GM12878 (cell line): Measurements from ENCODE around the gene SCGB3A2. TPM values are rescaled to one million over a fixed set of nuclear protein-coding genes. Genes with fewer than 3 reads are reported as not detected.

Source experiments
- ATAC-seq: fragments of 200-7000 bp; cut with Tn5 transposase; 3 replicates; pipeline ENCODE4 v1.9.1; 2020; ENCODE audit warnings: mild to moderate bottlenecking, moderate library complexity
- BruUV-seq: library from RNA; stranded (reverse); fragments of 400-500 nt; replicated peaks from 2 replicates; lab custom pipeline; 2021; lab: Mats Ljungman, UMichigan
- CTCF ChIA-PET: fragments of 300-600 bp; sonication (Branson Sonifier 250); formaldehyde crosslinking; extraction: SDS; loops from one replicate; lab custom pipeline; 2021; ENCODE audit warnings: inconsistent platforms; lab: Yijun Ruan, JAX
- POLR2A ChIA-PET: fragments of 350-600 bp; formaldehyde crosslinking; extraction: SDS; loops from one replicate; lab custom pipeline; 2021; ENCODE audit warnings: inconsistent platforms; lab: Charles Lee
- RAD21 ChIA-PET: fragments of 300-600 bp; sonication (Branson Sonifier 250); formaldehyde crosslinking; loops from one replicate; lab custom pipeline; 2023; ENCODE audit warnings: antibody characterized with exemption; ENCODE audit not compliant: unreplicated experiment; lab: Charles Lee
- SMC1A ChIA-PET: fragments of 300-600 bp; sonication (Branson Sonifier 250); formaldehyde crosslinking; loops from one replicate; lab custom pipeline; 2023; ENCODE audit not compliant: unreplicated experiment, uncharacterized antibody; lab: Charles Lee
- DNase-seq: peaks from one replicate; pipeline ENCODE4 v3.0.0-alpha.2; 2011; ENCODE audit warnings: low read depth, low spot score
- FAIRE-seq: peaks from 3 replicates; lab custom pipeline; 2011; peaks lifted over from hg19 to GRCh38; lab: Jason Lieb, UNC
- H2AFZ ChIP-seq: 2 replicates; pipeline ENCODE4 v1.6.0; 2011; ENCODE audit warnings: low read depth, low read length, control low read depth; ENCODE audit not compliant: control insufficient read depth
- H3K27ac ChIP-seq: 2 replicates; pipeline ENCODE4 v1.5.1; 2011; ENCODE audit warnings: control low read depth; ENCODE audit not compliant: control insufficient read depth, insufficient read depth
- H3K27me3 ChIP-seq, 2 experiments: replicated peaks in 1 of 2; 2 replicates each; pipeline versions ENCODE4 v1.6.0 to v1.6.1; 2011; ENCODE audit warnings: low read length in 1 of 2; ENCODE audit not compliant: control insufficient read depth in 2 of 2, insufficient read depth in 2 of 2
- H3K36me3 ChIP-seq, 2 experiments: 2 replicates each; pipeline ENCODE4 v1.5.1; 2011; ENCODE audit warnings: low read length in 1 of 2; ENCODE audit not compliant: control insufficient read depth in 2 of 2, insufficient read depth in 2 of 2
- H3K4me1 ChIP-seq: 2 replicates; pipeline ENCODE4 v1.6.1; 2011; ENCODE audit warnings: mild to moderate bottlenecking, low read length, moderate library complexity, mixed read lengths; ENCODE audit not compliant: control insufficient read depth, insufficient read depth
- H3K4me2 ChIP-seq: 2 replicates; pipeline ENCODE4 v1.6.0; 2011; ENCODE audit warnings: control low read depth; ENCODE audit not compliant: control insufficient read depth, insufficient read depth
- H3K4me3 ChIP-seq: fragments of 200-600 bp; sonication (generic); 2 replicates; pipeline ENCODE4 v1.5.1; 2016
- H3K79me2 ChIP-seq: 2 replicates; pipeline ENCODE4 v1.6.0; 2011; ENCODE audit warnings: low read length; ENCODE audit not compliant: control insufficient read depth, insufficient read depth
- H3K9ac ChIP-seq: 2 replicates; pipeline ENCODE4 v1.8.0; 2011; ENCODE audit warnings: low read length, control low read depth, mixed read lengths; ENCODE audit not compliant: control insufficient read depth, insufficient read depth
- H3K9me3 ChIP-seq: replicated peaks from 3 replicates; pipeline ENCODE4 v1.5.1; 2011; ENCODE audit warnings: mild to moderate bottlenecking, low read length; ENCODE audit not compliant: control insufficient read depth, insufficient read depth
- H4K20me1 ChIP-seq: 2 replicates; pipeline ENCODE4 v1.6.0; 2011; ENCODE audit not compliant: control insufficient read depth, insufficient read depth
- CEBPB ChIP-seq, 2 experiments: fragments of 150-350 bp in 1 of 2; IDR thresholded peaks; 2 replicates each; pipeline ENCODE4 v1.6.1; 2012 to 2014; ENCODE audit warnings: low read depth in 2 of 2, low read length in 2 of 2, borderline replicate concordance in 1 of 2, inconsistent platforms in 1 of 2
- CREB1 ChIP-seq: IDR thresholded peaks from 2 replicates; pipeline ENCODE4 v1.6.1; 2012; ENCODE audit warnings: low read depth, mild to moderate bottlenecking, inconsistent platforms
- CREM ChIP-seq: IDR thresholded peaks from 2 replicates; pipeline ENCODE4 v1.6.1; 2014; ENCODE audit warnings: antibody characterized with exemption, low read depth
- DPF2 ChIP-seq: fragments of 450-650 bp; IDR thresholded peaks from 2 replicates; pipeline ENCODE4 v1.6.1; 2017; ENCODE audit warnings: mild to moderate bottlenecking
- GATAD2B ChIP-seq: fragments of 450-650 bp; conservative IDR thresholded peaks from 2 replicates; pipeline ENCODE4 v1.6.1; 2017; ENCODE audit warnings: low read depth, mild to moderate bottlenecking, moderate library complexity
- HDAC2 ChIP-seq: fragments of 200-600 bp; sonication (generic); IDR thresholded peaks from 2 replicates; pipeline ENCODE4 v1.6.1; 2017
- IKZF1 ChIP-seq: fragments of 450-650 bp; conservative IDR thresholded peaks from 2 replicates; pipeline ENCODE4 v1.6.1; 2017; ENCODE audit warnings: antibody characterized with exemption, mild to moderate bottlenecking
- IKZF2 ChIP-seq, 2 experiments: fragments of 450-650 bp; IDR thresholded peaks; 2 replicates each; pipeline ENCODE4 v1.6.1; 2017; ENCODE audit warnings: mild to moderate bottlenecking in 2 of 2, moderate library complexity in 2 of 2
- MTA2 ChIP-seq: fragments of 450-650 bp; IDR thresholded peaks from 2 replicates; pipeline ENCODE4 v1.6.1; 2016; ENCODE audit warnings: low read depth, mild to moderate bottlenecking, moderate library complexity
- MTA3 ChIP-seq: IDR thresholded peaks from 2 replicates; pipeline ENCODE4 v1.6.1; 2012; ENCODE audit warnings: low read length, inconsistent platforms, borderline replicate concordance
- NBN ChIP-seq: fragments of 450-650 bp; IDR thresholded peaks from 2 replicates; pipeline ENCODE4 v1.6.1; 2016
- NFYB ChIP-seq: IDR thresholded peaks from 2 replicates; pipeline ENCODE4 v1.6.1; 2011; ENCODE audit warnings: low read depth, mild to moderate bottlenecking, low read length, improper control_type of control experiment, moderate library complexity; ENCODE audit not compliant: insufficient read depth
- NR2F1 ChIP-seq: fragments of 450-650 bp; conservative IDR thresholded peaks from 2 replicates; pipeline ENCODE4 v1.6.1; 2017; ENCODE audit warnings: mild to moderate bottlenecking
- PAX5 ChIP-seq: IDR thresholded peaks from 2 replicates; pipeline ENCODE4 v1.6.1; 2011; ENCODE audit warnings: low read depth, low read length, borderline replicate concordance
- POLR2A ChIP-seq: IDR thresholded peaks from 2 replicates; pipeline ENCODE4 v1.6.1; 2011; ENCODE audit warnings: low read depth, mild to moderate bottlenecking, low read length
- ZNF384 ChIP-seq: IDR thresholded peaks from 2 replicates; pipeline ENCODE4 v1.6.1; 2012; ENCODE audit warnings: low read depth, mild to moderate bottlenecking, low read length, improper control_type of control experiment, borderline replicate concordance
- WGBS: methylation state at CpG from one replicate; pipeline ENCODE4 v1.1.6; 2016; ENCODE audit warnings: low lambda C conversion rate; ENCODE audit not compliant: insufficient replicate concordance, insufficient coverage; ENCODE audit errors: missing lambda C conversion rate; 5-methylcytosine and 5-hydroxymethylcytosine counted together
- in situ Hi-C: fragments of 300-500 bp; cut with MboI; formaldehyde crosslinking; loops from 9 replicates; pipeline ENCODE4 v1.14.3; 2018; ENCODE audit warnings: mixed read lengths
- intact Hi-C: fragments of 100-400 bp; cut with micrococcal nuclease; formaldehyde crosslinking; loops from one replicate; pipeline ENCODE4 v1.14.2; 2022; ENCODE audit not compliant: unreplicated experiment
- polyA plus RNA-seq, 11 experiments: library from polyadenylated mRNA; depleted of rRNA in 4 of 11; unstranded in 6 of 11; stranded (reverse) in 5 of 11; fragments of >200 nt; fragmentation: Nextera tagmentation in 4 of 11; fragmentation: Illumina TruSeq in 1 of 11; extraction: Ambion mirVana in 4 of 11; extraction: Trizol in 1 of 11; gene quantifications; 1 replicate in 1 of 11; 2 replicates in 10 of 11; pipeline versions ENCODE4 v1.2.1 to v1.2.3, GENCODE V29; 2011 to 2016; ENCODE audit warnings: inconsistent platforms in 2 of 11, missing spikeins in 2 of 11, low read depth in 1 of 11
- total RNA-seq, 4 experiments: library from RNA; depleted of rRNA in 3 of 4; stranded (reverse); fragments of >200 nt in 3 of 4; fragmentation: Illumina TruSeq in 1 of 4; extraction: Trizol in 1 of 4; gene quantifications; 2 replicates each; pipeline versions ENCODE4 v1.2.1 to v1.2.3, GENCODE V29; 2013 to 2021
- TF ChIP-seq, protein P1 (sequence below): fragments of 450-650 bp; IDR thresholded peaks from 2 replicates; pipeline ENCODE4 v1.6.1; 2017; ENCODE audit warnings: mild to moderate bottlenecking, moderate library complexity
- TF ChIP-seq, protein P2 (sequence below): fragments of 450-650 bp; IDR thresholded peaks from 2 replicates; pipeline ENCODE4 v1.6.1; 2018; ENCODE audit warnings: borderline replicate concordance, mild to moderate bottlenecking; ENCODE audit not compliant: partially characterized antibody
- TF ChIP-seq, protein P3 (sequence below): fragments of 450-650 bp; IDR thresholded peaks from 2 replicates; pipeline ENCODE4 v1.6.1; 2017; ENCODE audit warnings: borderline replicate concordance

Gene SCGB3A2
- total and polyA plus RNA-seq, 10 of the 15 experiments (the other 5 are each of a cell fraction or from before 2014, with no cell fraction given), result 0.24 TPM; not detected in 9

DNA sequence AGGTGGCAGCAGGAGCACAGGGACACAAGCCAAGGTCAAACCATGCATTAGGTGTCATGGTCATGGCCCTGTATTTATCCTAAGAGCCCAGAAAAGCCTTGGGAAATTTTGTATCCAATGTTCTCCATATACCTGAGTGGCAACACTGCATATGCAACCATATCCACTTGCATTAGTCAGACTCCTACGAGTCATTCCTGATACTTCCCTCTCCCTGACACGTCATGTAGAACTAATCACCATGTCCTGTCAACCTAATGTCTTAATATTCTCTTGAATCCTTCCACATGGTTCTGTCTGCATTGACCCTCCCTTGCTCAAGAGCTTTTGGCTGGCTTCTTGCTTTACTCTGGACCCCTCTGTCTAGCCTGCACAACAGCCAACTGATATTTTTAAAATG is 9.4 kb downstream of the SCGB3A2 start:
- ATAC-seq (no peak), FAIRE-seq (no peak), DNase-seq (no peak)
- Histone ChIP-seq H3K9ac (no peak overlapping the region), H4K20me1 (no peaks in the 10 kb centered on the region), H3K4me3 (no peak overlapping the region), H3K36me3 (no peaks in the 10 kb centered on the region), H3K9me3 (no peaks in the 10 kb centered on the region), H3K4me2 (no peak overlapping the region), H2AFZ (no peak overlapping the region), H3K27ac (no peak overlapping the region), H3K27me3 (no peaks in the 10 kb centered on the region), H3K4me1 (no peaks in the 10 kb centered on the region), H3K79me2 (no peaks in the 10 kb centered on the region)
- WGBS, result 0% methylated on average over 2 of the region's 2 CpGs
- RAD21 ChIA-PET, result no interaction called here
- POLR2A ChIA-PET, result no interaction called here
- no TSS peak for BruUV-seq
- intact Hi-C loops, result loop anchor here (2.0 to 5.0 kb wide), 2 partner anchors 47 to 469 kb away; no protein-coding TSS in a partner anchor
- CTCF ChIA-PET, result interaction anchor here (1.2 kb wide), 2 partner anchors 24 to 44 kb away, joined by 3 to 4 read pairs; no protein-coding TSS in a partner anchor
- TF ChIP-seq, protein P1, sequence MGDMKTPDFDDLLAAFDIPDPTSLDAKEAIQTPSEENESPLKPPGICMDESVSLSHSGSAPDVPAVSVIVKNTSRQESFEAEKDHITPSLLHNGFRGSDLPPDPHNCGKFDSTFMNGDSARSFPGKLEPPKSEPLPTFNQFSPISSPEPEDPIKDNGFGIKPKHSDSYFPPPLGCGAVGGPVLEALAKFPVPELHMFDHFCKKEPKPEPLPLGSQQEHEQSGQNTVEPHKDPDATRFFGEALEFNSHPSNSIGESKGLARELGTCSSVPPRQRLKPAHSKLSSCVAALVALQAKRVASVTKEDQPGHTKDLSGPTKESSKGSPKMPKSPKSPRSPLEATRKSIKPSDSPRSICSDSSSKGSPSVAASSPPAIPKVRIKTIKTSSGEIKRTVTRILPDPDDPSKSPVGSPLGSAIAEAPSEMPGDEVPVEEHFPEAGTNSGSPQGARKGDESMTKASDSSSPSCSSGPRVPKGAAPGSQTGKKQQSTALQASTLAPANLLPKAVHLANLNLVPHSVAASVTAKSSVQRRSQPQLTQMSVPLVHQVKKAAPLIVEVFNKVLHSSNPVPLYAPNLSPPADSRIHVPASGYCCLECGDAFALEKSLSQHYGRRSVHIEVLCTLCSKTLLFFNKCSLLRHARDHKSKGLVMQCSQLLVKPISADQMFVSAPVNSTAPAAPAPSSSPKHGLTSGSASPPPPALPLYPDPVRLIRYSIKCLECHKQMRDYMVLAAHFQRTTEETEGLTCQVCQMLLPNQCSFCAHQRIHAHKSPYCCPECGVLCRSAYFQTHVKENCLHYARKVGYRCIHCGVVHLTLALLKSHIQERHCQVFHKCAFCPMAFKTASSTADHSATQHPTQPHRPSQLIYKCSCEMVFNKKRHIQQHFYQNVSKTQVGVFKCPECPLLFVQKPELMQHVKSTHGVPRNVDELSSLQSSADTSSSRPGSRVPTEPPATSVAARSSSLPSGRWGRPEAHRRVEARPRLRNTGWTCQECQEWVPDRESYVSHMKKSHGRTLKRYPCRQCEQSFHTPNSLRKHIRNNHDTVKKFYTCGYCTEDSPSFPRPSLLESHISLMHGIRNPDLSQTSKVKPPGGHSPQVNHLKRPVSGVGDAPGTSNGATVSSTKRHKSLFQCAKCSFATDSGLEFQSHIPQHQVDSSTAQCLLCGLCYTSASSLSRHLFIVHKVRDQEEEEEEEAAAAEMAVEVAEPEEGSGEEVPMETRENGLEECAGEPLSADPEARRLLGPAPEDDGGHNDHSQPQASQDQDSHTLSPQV, result no peak
- TF ChIP-seq CREB1, result no peak
- no peak for TF ChIP-seq IKZF2 (IDR thresholded peaks at IDR 0.05)
- TF ChIP-seq POLR2A, result no peak
- TF ChIP-seq NR2F1, result no peak
- TF ChIP-seq, protein P2, sequence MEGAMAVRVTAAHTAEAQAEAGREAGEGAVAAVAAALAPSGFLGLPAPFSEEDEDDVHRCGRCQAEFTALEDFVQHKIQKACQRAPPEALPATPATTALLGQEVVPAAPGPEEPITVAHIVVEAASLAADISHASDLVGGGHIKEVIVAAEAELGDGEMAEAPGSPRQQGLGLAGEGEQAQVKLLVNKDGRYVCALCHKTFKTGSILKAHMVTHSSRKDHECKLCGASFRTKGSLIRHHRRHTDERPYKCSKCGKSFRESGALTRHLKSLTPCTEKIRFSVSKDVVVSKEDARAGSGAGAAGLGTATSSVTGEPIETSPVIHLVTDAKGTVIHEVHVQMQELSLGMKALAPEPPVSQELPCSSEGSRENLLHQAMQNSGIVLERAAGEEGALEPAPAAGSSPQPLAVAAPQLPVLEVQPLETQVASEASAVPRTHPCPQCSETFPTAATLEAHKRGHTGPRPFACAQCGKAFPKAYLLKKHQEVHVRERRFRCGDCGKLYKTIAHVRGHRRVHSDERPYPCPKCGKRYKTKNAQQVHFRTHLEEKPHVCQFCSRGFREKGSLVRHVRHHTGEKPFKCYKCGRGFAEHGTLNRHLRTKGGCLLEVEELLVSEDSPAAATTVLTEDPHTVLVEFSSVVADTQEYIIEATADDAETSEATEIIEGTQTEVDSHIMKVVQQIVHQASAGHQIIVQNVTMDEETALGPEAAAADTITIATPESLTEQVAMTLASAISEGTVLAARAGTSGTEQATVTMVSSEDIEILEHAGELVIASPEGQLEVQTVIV, result no peak
- no peak for TF ChIP-seq ZNF384
- no peak for TF ChIP-seq HDAC2
- TF ChIP-seq NFYB, result no peak
- TF ChIP-seq CREM, result no peak
- no peak for TF ChIP-seq MTA2
- TF ChIP-seq NBN, result no peak
- TF ChIP-seq, protein P3, sequence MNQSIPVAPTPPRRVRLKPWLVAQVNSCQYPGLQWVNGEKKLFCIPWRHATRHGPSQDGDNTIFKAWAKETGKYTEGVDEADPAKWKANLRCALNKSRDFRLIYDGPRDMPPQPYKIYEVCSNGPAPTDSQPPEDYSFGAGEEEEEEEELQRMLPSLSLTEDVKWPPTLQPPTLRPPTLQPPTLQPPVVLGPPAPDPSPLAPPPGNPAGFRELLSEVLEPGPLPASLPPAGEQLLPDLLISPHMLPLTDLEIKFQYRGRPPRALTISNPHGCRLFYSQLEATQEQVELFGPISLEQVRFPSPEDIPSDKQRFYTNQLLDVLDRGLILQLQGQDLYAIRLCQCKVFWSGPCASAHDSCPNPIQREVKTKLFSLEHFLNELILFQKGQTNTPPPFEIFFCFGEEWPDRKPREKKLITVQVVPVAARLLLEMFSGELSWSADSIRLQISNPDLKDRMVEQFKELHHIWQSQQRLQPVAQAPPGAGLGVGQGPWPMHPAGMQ, result no peak
- TF ChIP-seq MTA3, result no peak
- TF ChIP-seq CEBPB (IDR thresholded peaks at IDR 0.05; ENCODE audit: borderline replicate concordance in 1 of 2, low read depth in 2 of 2, low read length in 2 of 2), result no peak
- no peak for TF ChIP-seq IKZF1
- TF ChIP-seq GATAD2B, result no peak
- no peak for TF ChIP-seq PAX5
- no peak for TF ChIP-seq DPF2
- SMC1A ChIA-PET, result no interaction called here
- in situ Hi-C loops, result no loop called here
